GM12875 (cell line): Measurements from ENCODE around the gene CD34.
"Not testable (repeated sequence)": the region's sequence is repeated elsewhere in the genome, so short reads cannot be mapped to it uniquely, and the experiment has no call there.

Source experiments
- H3K4me3 ChIP-seq: one replicate; pipeline ENCODE4 v1.5.1; 2011; ENCODE audit warnings: low read depth, low read length, control low read depth
- TF ChIP-seq, protein P1 (sequence below): IDR thresholded peaks from 2 replicates; pipeline ENCODE4 v1.5.1; 2011; ENCODE audit warnings: low read depth, mild to moderate bottlenecking, control low read depth, inconsistent platforms, low read length, moderate library complexity, borderline replicate concordance; ENCODE audit not compliant: insufficient read depth

The CD34 gene

DNA sequence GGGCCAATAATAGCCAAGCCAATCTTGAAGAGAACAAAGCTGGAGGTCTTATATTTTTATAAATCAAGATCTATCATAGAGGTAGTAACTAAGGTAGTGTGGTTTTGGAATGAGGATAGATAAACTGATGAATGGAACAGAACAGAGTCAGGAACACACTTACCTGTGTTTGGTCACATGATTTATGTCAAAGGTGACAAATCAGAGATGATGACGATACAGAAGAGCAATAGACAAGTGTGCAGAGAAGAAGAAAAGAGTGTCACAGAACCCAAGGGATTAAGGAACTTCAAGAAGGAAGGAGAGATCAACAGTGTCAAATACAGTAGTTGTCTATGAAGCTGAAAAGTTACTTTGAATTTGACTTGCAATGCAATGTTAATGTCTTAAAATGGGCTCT, 16.1 kb upstream of the CD34 start:
- TF ChIP-seq, protein P1, sequence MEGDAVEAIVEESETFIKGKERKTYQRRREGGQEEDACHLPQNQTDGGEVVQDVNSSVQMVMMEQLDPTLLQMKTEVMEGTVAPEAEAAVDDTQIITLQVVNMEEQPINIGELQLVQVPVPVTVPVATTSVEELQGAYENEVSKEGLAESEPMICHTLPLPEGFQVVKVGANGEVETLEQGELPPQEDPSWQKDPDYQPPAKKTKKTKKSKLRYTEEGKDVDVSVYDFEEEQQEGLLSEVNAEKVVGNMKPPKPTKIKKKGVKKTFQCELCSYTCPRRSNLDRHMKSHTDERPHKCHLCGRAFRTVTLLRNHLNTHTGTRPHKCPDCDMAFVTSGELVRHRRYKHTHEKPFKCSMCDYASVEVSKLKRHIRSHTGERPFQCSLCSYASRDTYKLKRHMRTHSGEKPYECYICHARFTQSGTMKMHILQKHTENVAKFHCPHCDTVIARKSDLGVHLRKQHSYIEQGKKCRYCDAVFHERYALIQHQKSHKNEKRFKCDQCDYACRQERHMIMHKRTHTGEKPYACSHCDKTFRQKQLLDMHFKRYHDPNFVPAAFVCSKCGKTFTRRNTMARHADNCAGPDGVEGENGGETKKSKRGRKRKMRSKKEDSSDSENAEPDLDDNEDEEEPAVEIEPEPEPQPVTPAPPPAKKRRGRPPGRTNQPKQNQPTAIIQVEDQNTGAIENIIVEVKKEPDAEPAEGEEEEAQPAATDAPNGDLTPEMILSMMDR: no peak
- H3K4me3 ChIP-seq: no peak overlapping the region

DNA sequence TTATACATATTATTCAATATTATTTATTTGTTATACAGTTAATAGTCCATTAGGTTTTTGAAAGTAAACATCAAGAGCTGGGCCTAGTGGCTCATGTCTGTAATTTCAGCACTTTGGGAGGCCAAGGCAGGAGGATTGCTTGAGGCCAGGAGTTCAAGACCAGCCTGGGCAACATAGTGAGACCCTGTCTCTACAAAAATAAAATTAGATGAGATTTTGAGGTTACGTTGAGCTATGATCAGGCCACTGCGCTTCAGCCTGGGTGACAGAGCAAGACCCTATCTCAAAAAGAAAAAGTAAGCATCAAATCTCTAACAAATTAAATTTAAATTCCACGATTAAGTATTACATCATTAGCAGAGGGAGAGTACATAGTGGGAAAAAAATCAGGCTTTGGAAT, 15.0 kb upstream of the CD34 start:
- H3K4me3 ChIP-seq: not testable (repeated sequence)

DNA sequence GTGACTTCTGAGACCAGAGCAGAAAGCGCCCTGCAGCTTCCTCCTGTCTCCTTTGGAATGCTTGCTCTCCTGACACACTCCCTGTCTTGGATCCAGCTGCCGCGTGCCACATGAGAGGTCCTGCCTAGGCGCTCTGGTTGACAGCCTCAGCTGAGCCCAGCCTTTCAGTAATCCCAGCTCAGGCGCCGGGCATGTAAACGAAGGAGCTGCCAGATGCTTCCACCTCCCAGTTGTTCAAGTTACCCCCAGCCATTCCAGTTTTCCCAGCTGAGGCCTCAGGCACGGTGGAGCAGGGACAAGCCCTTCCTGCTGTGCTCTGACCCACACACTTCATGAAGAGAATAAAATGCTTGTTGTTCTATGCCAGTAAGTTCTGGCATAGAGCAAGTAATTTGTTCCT, 14.3 kb upstream of the CD34 start:
- TF ChIP-seq, protein P1: no peak
- H3K4me3 ChIP-seq: no peak overlapping the region

DNA sequence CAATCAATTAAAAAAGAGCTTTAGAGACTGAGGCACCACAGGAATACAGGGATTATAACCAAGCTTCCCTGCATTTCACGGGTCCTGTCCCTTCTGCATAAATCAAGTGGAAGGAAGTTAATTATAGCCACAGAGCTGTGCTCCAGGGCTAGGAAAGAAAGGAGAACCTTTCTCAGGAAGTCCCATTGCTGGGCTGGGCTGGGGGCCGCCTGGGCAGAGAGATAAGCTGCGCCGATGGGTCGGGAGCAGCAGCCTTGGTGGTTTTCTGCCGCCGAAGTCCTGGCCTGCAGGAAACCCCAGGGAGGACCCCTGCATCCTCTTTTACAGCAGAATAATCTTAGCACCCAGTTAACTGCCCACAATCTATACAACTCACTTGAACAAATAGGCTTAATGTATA, 12.6 kb upstream of the CD34 start:
- H3K4me3 ChIP-seq: no peak overlapping the region
- TF ChIP-seq, protein P1: no peak

GRCh38 chr1:207923121-207923520, 12.2 kb upstream of the CD34 start:
- TF ChIP-seq, protein P1: no peak
- no peak overlapping the region for H3K4me3 ChIP-seq

DNA sequence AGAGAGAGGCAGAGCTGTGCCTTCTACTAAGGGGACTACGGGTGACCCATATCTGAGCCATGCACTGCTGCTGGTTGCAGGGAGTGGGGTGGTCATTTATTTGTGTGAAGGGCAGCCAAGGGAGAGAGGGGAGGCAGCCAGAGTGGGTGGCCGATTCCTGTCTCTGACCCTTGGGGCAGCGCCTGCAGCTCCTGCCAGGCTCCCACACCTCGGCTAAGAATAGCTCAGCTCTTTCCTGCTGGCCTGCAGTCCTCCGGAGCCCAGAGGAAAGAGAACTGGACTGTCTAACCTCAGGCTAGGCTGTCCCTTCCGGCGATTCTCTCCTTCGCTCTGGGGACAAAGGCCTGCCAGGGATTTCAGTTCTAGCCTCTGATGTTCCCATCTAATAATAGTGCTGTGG, 11.6 kb upstream of the CD34 start:
- TF ChIP-seq, protein P1: no peak
- H3K4me3 ChIP-seq: no peak overlapping the region

DNA sequence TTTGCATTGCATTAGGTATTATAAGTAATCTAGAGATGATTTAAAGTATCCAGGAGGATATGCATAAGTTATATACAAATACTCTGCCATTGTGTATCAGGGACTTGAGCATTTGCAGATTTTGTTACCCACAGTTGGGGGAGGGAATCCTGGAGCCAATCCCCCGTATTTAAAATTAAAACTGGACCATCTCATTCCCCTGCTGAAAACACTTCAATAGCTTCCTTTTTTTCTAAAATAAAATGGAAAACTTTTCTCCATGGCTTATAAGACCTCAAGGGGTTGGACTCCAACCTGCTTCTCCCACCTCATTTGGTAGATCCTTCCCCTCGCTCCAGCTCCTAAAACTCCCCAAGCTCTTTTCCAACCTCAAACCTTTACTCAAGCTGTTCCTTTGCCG, 10.4 kb upstream of the CD34 start:
- TF ChIP-seq, protein P1: no peak
- H3K4me3 ChIP-seq: no peak overlapping the region

- TF ChIP-seq, protein P1: no peak
- no peak overlapping the region for H3K4me3 ChIP-seq
Measured at GRCh38 chr1:207920444-207921021, 9.6 kb upstream of the CD34 start.
